GM18951 (cell line): ENCODE results near the gene PRPF31.

Experiments
- POLR2A ChIP-seq: IDR thresholded peaks from 4 replicates; pipeline ENCODE4 v1.6.1; 2011; ENCODE audit warnings: mild to moderate bottlenecking; ENCODE audit not compliant: insufficient read length, insufficient read depth; ENCODE audit errors: extremely low read depth
- in situ Hi-C: fragments of 300-500 bp; cut with MboI; formaldehyde crosslinking; loops from one replicate; pipeline ENCODE4 v1.12.0; 2022; ENCODE audit warnings: low sequenced_read_pairs, mixed read lengths, inconsistent platforms; ENCODE audit not compliant: unreplicated experiment

PRPF31 gene

DNA sequence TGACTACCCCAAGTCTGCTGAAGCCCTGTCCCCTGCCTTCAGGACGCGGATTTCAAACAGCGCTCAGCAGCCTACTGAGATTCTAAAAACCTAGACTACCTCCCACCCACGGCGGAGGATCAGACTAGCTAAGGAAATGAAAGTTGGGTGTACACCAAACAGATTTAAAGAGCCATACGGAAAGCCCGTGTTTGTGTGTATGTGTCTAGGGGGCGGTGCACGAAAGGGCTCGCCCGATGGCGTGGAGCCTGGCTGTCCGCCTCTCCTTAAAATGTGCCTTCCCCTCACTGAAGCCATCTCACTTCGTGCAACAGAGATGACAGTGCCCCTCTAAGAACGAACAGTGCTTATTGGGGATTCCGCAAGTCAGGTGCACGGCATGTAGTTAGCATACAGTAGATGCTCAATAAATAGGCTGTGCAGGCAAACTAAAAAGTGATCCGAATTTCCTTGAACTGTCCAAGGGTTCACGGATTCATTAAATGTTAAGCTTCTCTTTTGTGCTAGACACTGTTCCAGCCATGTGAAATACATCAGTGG is 43.3 kb downstream of the PRPF31 start:
- in situ Hi-C loops, result no loop called here
- TF ChIP-seq POLR2A, result no peak

DNA sequence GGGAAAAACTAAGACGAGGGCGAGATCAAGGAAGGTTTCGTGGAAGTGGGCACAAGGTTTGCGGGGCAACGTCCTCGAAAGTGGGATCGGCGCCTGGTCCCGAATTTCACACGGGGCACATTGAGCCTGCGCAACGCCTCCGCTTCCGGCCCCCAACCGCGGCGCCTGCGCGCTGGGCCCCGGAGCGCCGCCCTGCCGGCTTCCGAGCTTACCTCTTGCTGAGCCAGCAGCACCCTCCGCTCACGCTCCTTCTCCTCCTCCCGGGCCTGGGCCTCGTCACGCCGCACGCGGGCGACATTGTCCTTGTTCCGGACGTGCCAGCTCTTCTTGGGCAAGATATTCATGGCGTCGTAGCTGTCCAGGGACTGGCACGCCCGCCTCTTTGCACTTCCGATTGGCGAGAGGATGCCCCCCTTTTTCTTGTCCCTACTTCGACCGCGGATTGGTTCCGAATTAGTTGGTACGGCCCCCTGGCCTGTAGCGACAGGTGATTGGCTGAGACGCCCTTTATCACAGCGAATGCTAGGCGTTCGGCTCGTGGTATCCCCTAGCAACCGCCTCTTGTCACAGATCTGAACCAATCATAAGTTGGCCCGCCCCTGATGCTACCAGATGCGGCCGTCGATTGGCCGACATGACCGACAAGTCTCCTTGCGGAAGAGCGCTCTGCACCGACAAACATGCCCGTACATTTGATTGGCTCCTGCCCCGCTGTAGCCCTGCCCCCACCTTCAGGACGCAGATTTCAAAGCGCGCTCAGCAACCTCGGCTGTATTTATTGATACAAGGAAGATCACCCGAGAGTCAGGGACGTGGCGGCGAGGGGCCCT is 44.0 kb downstream of the PRPF31 start, which contains the start of gene LENG1:
Gene LENG1, minus strand, starts transcription at position 370 of the 830 bp plus-strand sequence. Its CDS starts 26 bp downstream, at position 344.
- TF ChIP-seq POLR2A, result peak; percentile 86
- in situ Hi-C loops, result no loop called here

DNA sequence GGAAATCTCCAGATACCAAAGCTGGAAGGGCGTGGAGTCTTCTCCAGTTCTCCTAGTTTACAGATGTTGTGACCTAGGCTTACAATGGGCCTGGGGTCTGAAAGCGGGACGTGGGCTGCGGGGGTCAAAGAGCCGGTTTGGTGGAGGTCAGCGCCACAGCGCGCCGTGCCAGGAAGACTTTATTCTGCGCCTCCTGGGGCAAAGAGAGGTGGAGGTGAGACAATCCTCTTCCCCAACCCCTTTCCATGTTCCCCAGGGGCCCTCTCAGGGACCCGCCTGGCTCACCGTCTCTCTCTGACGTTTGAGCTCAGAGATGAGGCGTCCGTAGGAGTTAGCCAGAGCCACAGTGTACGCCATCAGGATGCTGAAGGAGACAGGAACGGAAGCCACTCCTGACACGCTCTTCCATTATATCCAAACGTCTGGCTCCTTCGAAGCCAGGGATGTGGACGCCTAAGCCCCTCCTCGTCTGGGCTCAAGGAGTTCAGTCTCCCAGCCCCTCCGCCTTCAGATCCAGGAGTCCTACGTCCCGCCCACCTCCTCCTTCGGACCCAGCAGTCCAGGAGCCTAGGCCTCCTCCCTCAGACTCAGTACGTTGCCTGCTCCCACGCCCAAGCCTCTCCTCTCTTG is 44.7 kb downstream of the PRPF31 start:
- in situ Hi-C loops, result no loop called here

GRCh38 chr19:54160854-54161253 is 45.3 kb downstream of the PRPF31 start:
- TF ChIP-seq POLR2A, result no peak
- in situ Hi-C loops, result no loop called here

More for the DNA sequence above, 44.7 kb downstream of the PRPF31 start:
- TF ChIP-seq POLR2A, result no peak

DNA sequence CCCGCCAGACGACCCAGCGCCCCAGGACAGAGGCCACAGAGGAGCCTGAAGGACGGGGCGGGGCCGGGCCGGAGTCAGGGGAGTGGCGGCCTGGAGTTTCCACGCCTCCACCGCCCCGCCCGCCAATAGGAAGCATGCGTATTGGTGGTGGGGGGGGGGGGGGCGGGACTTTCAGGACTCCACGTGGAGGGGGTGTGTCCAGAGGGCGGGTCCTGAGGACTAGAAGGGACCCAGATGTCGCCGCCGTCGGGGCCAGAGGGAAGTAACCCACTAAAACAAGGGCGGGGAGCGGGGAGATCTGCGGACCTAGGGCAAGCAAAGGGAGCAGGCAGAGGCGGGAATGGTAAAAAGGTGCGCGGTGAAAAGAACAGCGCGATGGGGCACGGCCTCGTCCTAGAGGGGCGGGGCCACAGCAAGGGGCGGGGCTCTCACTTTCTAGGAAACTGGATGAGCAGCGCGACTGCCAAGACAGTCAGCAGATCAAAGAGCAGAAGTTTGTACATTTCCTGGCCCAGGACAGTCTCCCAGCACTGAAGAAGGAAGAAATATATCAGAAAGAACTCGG is 46.8 kb downstream of the PRPF31 start:
- in situ Hi-C loops, result no loop called here
- TF ChIP-seq POLR2A, result no peak

- no peak for TF ChIP-seq POLR2A
- in situ Hi-C loops, result no loop called here
Observed at GRCh38 chr19:54162884-54163283, 47.3 kb downstream of the PRPF31 start.

- in situ Hi-C loops, result no loop called here
- TF ChIP-seq POLR2A, result no peak
Observed at GRCh38 chr19:54164369-54165068, 49.0 kb downstream of the PRPF31 start.

DNA sequence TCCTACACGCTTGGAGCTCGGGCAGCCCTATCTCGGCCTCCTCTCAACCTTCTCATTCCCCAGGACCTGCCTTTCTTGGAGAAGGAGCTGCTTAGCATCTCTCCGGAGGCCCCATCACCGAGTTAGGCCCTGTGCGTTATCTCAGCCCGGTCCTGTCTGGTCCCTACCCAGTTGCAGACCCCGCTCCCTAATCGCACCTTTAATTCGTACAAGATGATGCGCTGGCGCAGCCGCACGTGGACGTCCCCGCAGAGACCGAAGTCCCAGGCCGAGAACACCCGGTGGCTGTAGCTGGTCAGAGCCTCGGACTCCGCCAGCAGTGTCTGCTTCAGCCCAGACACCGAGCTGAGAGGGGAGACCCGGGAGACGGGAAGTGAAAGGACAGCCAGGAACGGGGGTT is 49.7 kb downstream of the PRPF31 start:
- in situ Hi-C loops, result no loop called here
- TF ChIP-seq POLR2A, result no peak

DNA sequence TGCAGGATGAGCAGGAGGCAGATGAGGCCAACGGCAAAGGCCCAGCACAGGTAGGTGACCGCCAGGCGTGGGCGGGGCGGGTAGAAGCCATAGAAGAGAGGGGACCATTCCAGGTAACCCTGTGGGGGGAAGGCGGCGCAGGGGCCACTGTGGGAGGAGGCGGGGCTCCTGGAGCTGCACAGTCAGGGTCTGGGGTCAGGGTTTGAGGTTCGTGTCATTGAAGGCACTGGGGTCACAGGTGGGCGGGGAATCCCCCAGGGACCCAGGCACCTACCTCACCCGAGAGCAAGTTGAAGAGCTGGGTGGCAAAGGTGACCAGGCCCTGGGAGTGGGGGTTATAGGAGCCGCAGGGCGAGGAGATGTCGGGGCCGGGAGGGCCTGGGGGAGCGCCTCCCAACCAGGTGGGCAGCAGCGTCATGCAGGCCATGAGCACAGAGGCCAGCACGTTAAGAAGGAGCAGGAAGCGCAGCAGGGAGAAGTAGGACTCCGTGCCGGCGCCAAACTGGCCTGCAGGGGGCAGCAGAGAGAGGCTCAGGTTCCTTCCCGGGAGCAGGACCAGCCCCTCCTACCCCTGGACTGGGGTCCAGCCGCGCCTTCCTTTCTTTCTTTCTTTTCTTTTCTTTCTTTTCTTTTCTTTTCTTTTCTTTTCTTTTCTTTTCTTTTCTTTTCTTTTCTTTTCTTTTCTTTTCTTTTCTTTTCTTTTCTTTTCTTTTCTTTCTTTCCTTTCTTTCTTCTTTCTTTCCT is 52.8 kb downstream of the PRPF31 start:
- in situ Hi-C loops, result no loop called here
- no peak for TF ChIP-seq POLR2A

DNA sequence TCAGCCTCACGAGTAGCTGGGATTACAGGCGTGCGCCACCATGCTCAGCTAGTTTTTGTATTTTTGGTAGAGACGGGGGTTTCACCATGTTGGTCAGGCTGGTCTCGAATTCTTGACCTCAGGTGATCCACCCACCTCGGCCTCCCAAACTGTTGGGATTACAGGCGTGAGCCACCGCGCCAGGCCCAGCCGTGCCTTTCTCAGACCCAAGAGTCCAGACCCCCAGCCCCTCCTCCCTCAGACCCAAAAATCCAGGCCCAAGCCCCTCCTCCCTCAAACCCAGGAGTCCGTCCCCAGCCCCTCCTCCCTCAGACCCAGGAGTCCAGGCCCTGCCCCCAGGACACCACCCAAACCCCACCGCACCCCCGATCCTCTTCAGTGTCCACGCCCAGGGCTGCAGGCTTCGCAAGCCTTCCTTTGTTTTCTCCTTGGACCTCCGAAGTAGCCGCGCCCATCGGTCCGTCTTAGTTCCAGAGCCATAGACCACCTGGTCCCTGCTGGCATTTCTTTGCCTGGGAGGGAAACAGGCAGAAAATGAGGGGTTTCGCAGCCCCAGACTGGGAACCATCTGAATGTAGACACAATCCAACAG is 53.7 kb downstream of the PRPF31 start:
- in situ Hi-C loops, result no loop called here
- no peak for TF ChIP-seq POLR2A

DNA sequence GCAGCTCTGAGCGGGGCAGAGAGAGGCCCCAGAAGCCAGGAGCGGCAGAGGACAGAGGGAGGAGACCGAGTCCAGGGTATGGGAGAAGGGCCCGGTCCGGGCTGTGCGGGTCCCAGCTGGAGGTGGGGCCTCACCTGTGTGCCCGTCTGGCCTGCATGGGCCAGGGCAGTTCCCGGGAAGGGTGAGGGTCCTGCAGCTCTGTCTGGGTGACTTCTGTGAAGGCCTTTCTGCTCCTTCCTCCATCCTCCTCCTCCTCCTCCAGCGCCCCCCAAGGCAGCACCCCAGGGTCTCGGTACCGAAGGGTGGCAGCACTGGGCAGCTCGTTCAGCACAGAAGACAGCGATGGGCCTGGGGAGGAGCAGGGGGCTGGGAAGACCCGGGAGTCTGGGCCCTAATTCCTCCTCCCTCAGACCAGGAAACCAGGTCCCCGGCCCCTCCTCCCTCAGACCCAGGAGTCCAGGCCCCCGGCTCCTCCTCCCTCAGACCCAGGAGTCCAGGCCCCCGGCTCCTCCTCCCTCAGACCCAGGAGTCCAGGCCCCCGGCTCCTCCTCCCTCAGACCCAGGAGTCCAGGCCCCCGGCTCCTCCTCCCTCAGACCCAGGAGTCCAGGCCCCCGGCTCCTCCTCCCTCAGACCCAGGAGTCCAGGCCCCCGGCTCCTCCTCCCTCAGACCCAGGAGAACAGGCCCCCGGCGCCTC is 56.3 kb downstream of the PRPF31 start:
- in situ Hi-C loops, result loop anchor here (10.0 kb wide), 1 partner anchor 63 kb away; no protein-coding TSS in a partner anchor
